Sigmoid colon (tissue), 7 donors: ENCODE measurements around the gene ADCY2. TPM values are rescaled to one million over a fixed set of nuclear protein-coding genes. Genes with fewer than 3 reads are reported as not detected.

Source experiments
- DNase-seq: peaks from one replicate; pipeline ENCODE4 v3.0.0-alpha.2; 2019
- H3K27ac ChIP-seq, 4 donors: fragments of 200-600 bp; sonication (generic); one replicate each; pipeline ENCODE4 v1.5.1; 2016 to 2019; ENCODE audit warnings: mild to moderate bottlenecking in 1 of 4
- H3K27me3 ChIP-seq, 3 donors: fragments of 200-600 bp; sonication (generic); one replicate each; pipeline ENCODE4 v1.5.1; 2019; ENCODE audit warnings: mild to moderate bottlenecking in 1 of 3
- H3K36me3 ChIP-seq, 4 donors: fragments of 200-600 bp; sonication (generic); one replicate each; pipeline ENCODE4 v1.5.1; 2016 to 2019
- H3K4me1 ChIP-seq, 4 donors: fragments of 200-600 bp; sonication (generic); one replicate each; pipeline ENCODE4 v1.5.1; 2017 to 2019
- H3K4me3 ChIP-seq, 4 donors: fragments of 200-600 bp; sonication (generic); one replicate each; pipeline ENCODE4 v1.5.1; 2017 to 2019; ENCODE audit warnings: mild to moderate bottlenecking in 2 of 4, moderate library complexity in 1 of 4
- H3K9me3 ChIP-seq, 4 donors: fragments of 200-600 bp in 3 of 4; sonication (generic) in 3 of 4; one replicate each; pipeline versions ENCODE4 v1.5.1 to v1.6.1; 2013 to 2019
- CTCF ChIP-seq, 4 experiments: fragments of 450-650 bp in 3 of 4; fragments of 200-600 bp in 1 of 4; IDR thresholded peaks; one replicate each; pipeline ENCODE4 v1.5.1; 2016 to 2019; ENCODE audit warnings: antibody characterized with exemption in 4 of 4, mild to moderate bottlenecking in 3 of 4, moderate library complexity in 2 of 4
- EP300 ChIP-seq, 4 donors: sonication (generic); formaldehyde crosslinking; IDR thresholded peaks; one replicate each; pipeline ENCODE4 v1.6.1; 2017; ENCODE audit warnings: antibody characterized with exemption in 4 of 4
- POLR2A ChIP-seq, 2 donors: fragments of 450-650 bp; IDR thresholded peaks; one replicate each; pipeline ENCODE4 v1.6.1; 2016; ENCODE audit warnings: antibody characterized with exemption in 2 of 2, mild to moderate bottlenecking in 2 of 2, moderate library complexity in 2 of 2
- POLR2AphosphoS5 ChIP-seq, 4 donors: sonication (generic); formaldehyde crosslinking; IDR thresholded peaks; one replicate each; pipeline ENCODE4 v1.6.1; 2017; ENCODE audit warnings: antibody characterized with exemption in 4 of 4
- WGBS, 2 donors: extraction: QIAGEN DNeasy Blood & Tissue Kit; methylation state at CpG; one replicate each; pipeline ENCODE4 v1.1.7; 2013; 5-methylcytosine and 5-hydroxymethylcytosine counted together
- intact Hi-C: fragments of 100-400 bp; cut with DNase I; formaldehyde crosslinking; loops from one replicate; pipeline ENCODE4 v1.15.1; 2023
- polyA plus RNA-seq, 3 donors: library from polyadenylated mRNA; stranded (reverse); fragments of 200-250 nt; gene quantifications; one replicate each; pipeline ENCODE4 v1.2.3, GENCODE V29; 2013
- total RNA-seq, 4 donors: library from RNA; depleted of rRNA; stranded (reverse); fragments of >200 nt; gene quantifications; one replicate each; pipeline ENCODE4 v1.1.0, GENCODE V29; 2016
- donor health status: healthy with polysubstance abuse.
- donor health status: Bipolar disorder and iron deficiency.
- donor health status: healthy.

The ADCY2 gene
- total and polyA plus RNA-seq, 7 donors, result 0.69 to 9.5 (median 4.4) TPM

GRCh38 chr5:7851617-7852289 is 455.8 kb downstream of the ADCY2 start:
- no peak for DNase-seq
- Histone ChIP-seq H3K36me3 (no peaks in the 10 kb centered on the region), H3K4me1 (peaks cover 0 to 19% (median 17%) of the 10 kb centered on the region in 4 donors), H3K27ac (no peak overlapping the region), H3K4me3 (no peak overlapping the region), H3K27me3 (peaks cover 7 to 45% (median 26%) of the 10 kb centered on the region in 3 donors), H3K9me3 (no peaks in the 10 kb centered on the region)
- intact Hi-C loops, result no loop called here
- 53 to 81% methylated on average over 8 of the region's 8 CpGs for WGBS, 2 donors
- TF ChIP-seq POLR2AphosphoS5 (IDR thresholded peaks at IDR 0.05), result no peak
- no peak for TF ChIP-seq POLR2A (IDR thresholded peaks at IDR 0.05)
- TF ChIP-seq EP300 (IDR thresholded peaks at IDR 0.05), result no peak
- no peak for TF ChIP-seq CTCF (IDR thresholded peaks at IDR 0.05)

- no peaks in the 10 kb centered on the region for H3K9me3 ChIP-seq
- TF ChIP-seq EP300 (IDR thresholded peaks at IDR 0.05) (no peak), POLR2A (IDR thresholded peaks at IDR 0.05) (no peak), CTCF (IDR thresholded peaks at IDR 0.05) (no peak), POLR2AphosphoS5 (IDR thresholded peaks at IDR 0.05) (no peak)
- DNase-seq, result no peak
- H3K4me1 ChIP-seq, result peaks cover 0 to 19% (median 17%) of the 10 kb centered on the region in 4 donors
- 66 to 88% methylated on average over 1 of the region's 1 CpG for WGBS, 2 donors
- H3K4me3 ChIP-seq, result no peak overlapping the region
- no peak overlapping the region for H3K27ac ChIP-seq
- H3K36me3 ChIP-seq, result peaks cover 0 to 2% (median 0%) of the 10 kb centered on the region in 4 donors
- H3K27me3 ChIP-seq, result peaks cover 7 to 39% (median 26%) of the 10 kb centered on the region in 3 donors
- intact Hi-C loops, result no loop called here
These were observed 456.6 kb downstream of the ADCY2 start for GRCh38 chr5:7852542-7852941.

GRCh38 chr5:7852988-7853387 is 457.1 kb downstream of the ADCY2 start:
- Histone ChIP-seq H3K27ac (no peak overlapping the region), H3K4me3 (no peak overlapping the region), H3K27me3 (peaks cover 7 to 35% (median 26%) of the 10 kb centered on the region in 3 donors), H3K9me3 (no peaks in the 10 kb centered on the region), H3K4me1 (peaks cover 0 to 19% (median 17%) of the 10 kb centered on the region in 4 donors), H3K36me3 (peaks cover 0 to 6% (median 0%) of the 10 kb centered on the region in 4 donors)
- intact Hi-C loops, result no loop called here
- DNase-seq, result no peak
- 73 to 79% methylated on average over 2 of the region's 2 CpGs for WGBS, 2 donors
- TF ChIP-seq POLR2AphosphoS5 (IDR thresholded peaks at IDR 0.05), result no peak
- TF ChIP-seq CTCF (IDR thresholded peaks at IDR 0.05), result no peak
- TF ChIP-seq EP300 (IDR thresholded peaks at IDR 0.05), result no peak
- no peak for TF ChIP-seq POLR2A (IDR thresholded peaks at IDR 0.05)

GRCh38 chr5:7855611-7856010 is 459.7 kb downstream of the ADCY2 start:
- WGBS, 2 donors, result 79 to 82% methylated on average over 3 of the region's 3 CpGs
- no peak for DNase-seq
- no peaks in the 10 kb centered on the region for H3K9me3 ChIP-seq
- H3K4me1 ChIP-seq, result peaks cover 0 to 6% (median 5%) of the 10 kb centered on the region in 4 donors
- H3K4me3 ChIP-seq, result no peak overlapping the region
- no peak for TF ChIP-seq EP300 (IDR thresholded peaks at IDR 0.05)
- TF ChIP-seq CTCF (IDR thresholded peaks at IDR 0.05), result no peak
- TF ChIP-seq POLR2AphosphoS5 (IDR thresholded peaks at IDR 0.05), result no peak
- no peak for TF ChIP-seq POLR2A (IDR thresholded peaks at IDR 0.05)
- H3K27ac ChIP-seq, result no peak overlapping the region
- intact Hi-C loops, result no loop called here
- H3K27me3 ChIP-seq, result peaks cover 0 to 8% (median under 1%) of the 10 kb centered on the region in 3 donors
- H3K36me3 ChIP-seq, result peaks cover 5 to 32% (median 10%) of the 10 kb centered on the region in 4 donors
